OCI-LY7 (cell line): ENCODE data around the gene BTBD17. TPM values are rescaled to one million over a fixed set of nuclear protein-coding genes. Genes with fewer than 3 reads are reported as not detected.

ENCODE experiments used
- BruUV-seq: library from RNA; stranded (reverse); fragments of 400-500 nt; replicated peaks from 2 replicates; lab custom pipeline; 2021; lab: Mats Ljungman, UMichigan
- CTCF ChIA-PET: fragments of 300-600 bp; sonication (Branson Sonifier 250); formaldehyde crosslinking; loops from one replicate; lab custom pipeline; 2022; ENCODE audit warnings: antibody characterized with exemption; ENCODE audit not compliant: unreplicated experiment; lab: Charles Lee
- POLR2A ChIA-PET: fragments of 300-600 bp; sonication (Branson Sonifier 250); formaldehyde crosslinking; loops from one replicate; lab custom pipeline; 2022; ENCODE audit warnings: antibody characterized with exemption; lab: Charles Lee
- DNase-seq: peaks from one replicate; pipeline ENCODE4 v3.0.0-alpha.2; 2015; ENCODE audit warnings: low spot score
- H2AFZ ChIP-seq: fragments of 200-600 bp; sonication (generic), shearing (Covaris generic); 2 replicates; pipeline ENCODE4 v1.6.1; 2014; ENCODE audit warnings: mild to moderate bottlenecking, antibody characterized with exemption, low read length, moderate library complexity
- H3K27ac ChIP-seq: fragments of 200-600 bp; sonication (generic); 2 replicates; pipeline ENCODE4 v1.5.1; 2014; ENCODE audit warnings: mixed run types, low read depth, mild to moderate bottlenecking, moderate library complexity, low read length, inconsistent platforms; ENCODE audit not compliant: poor library complexity, severe bottlenecking
- H3K36me3 ChIP-seq: fragments of 200-600 bp; sonication (generic); 2 replicates; pipeline ENCODE4 v1.6.1; 2014; ENCODE audit warnings: mild to moderate bottlenecking, antibody characterized with exemption, low read length, moderate library complexity, mixed read lengths; ENCODE audit not compliant: insufficient read depth
- H3K4me1 ChIP-seq: fragments of 200-600 bp; sonication (generic); 2 replicates; pipeline ENCODE4 v1.5.1; 2014; ENCODE audit warnings: mild to moderate bottlenecking, low read length; ENCODE audit not compliant: insufficient read depth, poor library complexity, severe bottlenecking
- H3K4me2 ChIP-seq: fragments of 200-600 bp; sonication (generic); 2 replicates; pipeline ENCODE4 v1.6.1; 2014; ENCODE audit warnings: mild to moderate bottlenecking, low read length
- H3K4me3 ChIP-seq: fragments of 200-600 bp; sonication (generic); 2 replicates; pipeline ENCODE4 v1.5.1; 2014; ENCODE audit warnings: mild to moderate bottlenecking, low read depth, low read length; ENCODE audit not compliant: poor library complexity, severe bottlenecking
- H3K79me2 ChIP-seq: fragments of 200-600 bp; sonication (generic); 2 replicates; pipeline ENCODE4 v1.6.1; 2016; ENCODE audit warnings: low read depth, mild to moderate bottlenecking, low read length, moderate library complexity, mixed read lengths; ENCODE audit not compliant: insufficient read depth
- H3K9me2 ChIP-seq: fragments of 200-600 bp; sonication (generic); 2 replicates; pipeline ENCODE4 v1.6.1; 2016; ENCODE audit warnings: mild to moderate bottlenecking, low read length, mixed read lengths; ENCODE audit not compliant: insufficient read depth
- H3K9me3 ChIP-seq: fragments of 200-600 bp; sonication (generic); 2 replicates; pipeline ENCODE4 v1.6.1; 2014; ENCODE audit warnings: mild to moderate bottlenecking, mixed run types, low read length, mixed read lengths
- H4K20me1 ChIP-seq: fragments of 200-600 bp; sonication (generic); 2 replicates; pipeline ENCODE4 v1.6.1; 2014; ENCODE audit warnings: mild to moderate bottlenecking, antibody characterized with exemption, low read length, moderate library complexity, mixed read lengths; ENCODE audit not compliant: insufficient read depth
- EZH2phosphoT487 ChIP-seq: fragments of 200-600 bp; sonication (generic); IDR thresholded peaks from 2 replicates; pipeline ENCODE4 v1.6.1; 2018; ENCODE audit warnings: low read depth, borderline replicate concordance, mild to moderate bottlenecking, mixed run types, antibody characterized with exemption, low read length, moderate library complexity, mixed read lengths
- intact Hi-C: fragments of 100-400 bp; cut with micrococcal nuclease; formaldehyde crosslinking; loops from one replicate; pipeline ENCODE4 v1.10.0; 2022; ENCODE audit not compliant: unreplicated experiment
- total RNA-seq, 2 experiments: library from RNA; depleted of rRNA in 1 of 2; stranded (reverse); fragments of >200 nt in 1 of 2; shearing (Covaris generic) in 1 of 2; gene quantifications; 2 replicates each; pipeline ENCODE4 v1.2.3, GENCODE V29; 2014 to 2022
- TF ChIP-seq, protein P1 (sequence below): fragments of 200-600 bp; sonication (generic); conservative IDR thresholded peaks from 2 replicates; pipeline ENCODE4 v1.5.1; 2014; ENCODE audit warnings: mild to moderate bottlenecking, antibody characterized with exemption, low read length, moderate library complexity, mixed read lengths

The BTBD17 gene
- total RNA-seq, 2 experiments from 2014 or later = not detected

DNA sequence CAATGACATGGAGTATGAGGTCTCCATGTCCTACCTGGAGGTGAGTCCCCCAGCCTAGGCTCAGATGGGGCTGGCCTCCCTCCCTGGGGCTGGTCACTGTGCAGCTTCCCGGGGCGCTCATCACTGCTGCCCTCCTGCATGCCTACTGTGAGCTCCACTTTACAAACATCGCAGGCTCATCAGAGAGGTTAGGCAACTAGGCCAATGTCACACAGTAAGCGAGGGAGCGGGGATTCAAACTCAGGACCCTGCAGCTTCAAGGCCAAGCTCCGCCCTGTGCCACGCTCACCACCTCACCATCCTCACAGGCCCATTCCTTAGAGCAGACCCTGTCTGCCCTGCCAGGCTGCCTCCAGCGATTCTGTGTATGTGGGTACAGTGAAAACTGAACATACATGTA, 18.5 kb downstream of the BTBD17 start:
- H3K79me2 ChIP-seq = no peaks in the 10 kb centered on the region
- intact Hi-C loops = no loop called here
- POLR2A ChIA-PET = no interaction called here
- CTCF ChIA-PET = no interaction called here
- TF ChIP-seq, protein P1, sequence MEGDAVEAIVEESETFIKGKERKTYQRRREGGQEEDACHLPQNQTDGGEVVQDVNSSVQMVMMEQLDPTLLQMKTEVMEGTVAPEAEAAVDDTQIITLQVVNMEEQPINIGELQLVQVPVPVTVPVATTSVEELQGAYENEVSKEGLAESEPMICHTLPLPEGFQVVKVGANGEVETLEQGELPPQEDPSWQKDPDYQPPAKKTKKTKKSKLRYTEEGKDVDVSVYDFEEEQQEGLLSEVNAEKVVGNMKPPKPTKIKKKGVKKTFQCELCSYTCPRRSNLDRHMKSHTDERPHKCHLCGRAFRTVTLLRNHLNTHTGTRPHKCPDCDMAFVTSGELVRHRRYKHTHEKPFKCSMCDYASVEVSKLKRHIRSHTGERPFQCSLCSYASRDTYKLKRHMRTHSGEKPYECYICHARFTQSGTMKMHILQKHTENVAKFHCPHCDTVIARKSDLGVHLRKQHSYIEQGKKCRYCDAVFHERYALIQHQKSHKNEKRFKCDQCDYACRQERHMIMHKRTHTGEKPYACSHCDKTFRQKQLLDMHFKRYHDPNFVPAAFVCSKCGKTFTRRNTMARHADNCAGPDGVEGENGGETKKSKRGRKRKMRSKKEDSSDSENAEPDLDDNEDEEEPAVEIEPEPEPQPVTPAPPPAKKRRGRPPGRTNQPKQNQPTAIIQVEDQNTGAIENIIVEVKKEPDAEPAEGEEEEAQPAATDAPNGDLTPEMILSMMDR = no peak
- no peak for TF ChIP-seq EZH2phosphoT487
- H3K9me3 ChIP-seq = no peaks in the 10 kb centered on the region
- no peaks in the 10 kb centered on the region for H4K20me1 ChIP-seq
- no peaks in the 10 kb centered on the region for H3K36me3 ChIP-seq
- H2AFZ ChIP-seq = no peak overlapping the region
- no peaks in the 10 kb centered on the region for H3K4me1 ChIP-seq
- BruUV-seq = no TSS peak
- no peaks in the 10 kb centered on the region for H3K9me2 ChIP-seq
- H3K4me2 ChIP-seq = no peak overlapping the region
- H3K4me3 ChIP-seq = no peak overlapping the region
- no peak overlapping the region for H3K27ac ChIP-seq
- no peak for DNase-seq

DNA sequence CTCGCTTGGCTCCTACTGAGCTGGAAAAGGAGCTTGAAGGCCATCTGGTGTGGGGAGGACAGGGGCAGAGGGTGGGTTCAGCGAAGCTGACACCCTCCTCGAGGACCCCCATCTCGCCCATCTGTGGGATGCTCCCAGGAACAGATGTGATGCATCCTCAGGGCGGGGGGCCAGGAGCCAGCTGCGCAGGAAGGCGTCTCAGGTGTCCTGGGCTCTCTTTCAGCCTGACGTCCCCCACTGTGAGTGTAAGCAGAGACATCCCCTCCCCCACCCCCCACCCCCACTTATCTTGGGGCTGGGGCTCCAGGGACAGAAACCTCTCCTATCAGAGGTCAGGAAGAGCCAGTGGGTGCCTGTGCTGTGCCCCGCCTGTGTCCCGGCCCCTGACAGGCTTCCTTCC, 19.4 kb downstream of the BTBD17 start:
- H3K9me3 ChIP-seq = no peaks in the 10 kb centered on the region
- no peaks in the 10 kb centered on the region for H3K9me2 ChIP-seq
- no peak overlapping the region for H3K4me2 ChIP-seq
- no TSS peak for BruUV-seq
- CTCF ChIA-PET = no interaction called here
- intact Hi-C loops = no loop called here
- no peaks in the 10 kb centered on the region for H3K4me1 ChIP-seq
- no peaks in the 10 kb centered on the region for H3K36me3 ChIP-seq
- H4K20me1 ChIP-seq = no peaks in the 10 kb centered on the region
- no peak for TF ChIP-seq EZH2phosphoT487
- TF ChIP-seq, protein P1 = no peak
- DNase-seq = no peak
- POLR2A ChIA-PET = no interaction called here
- H3K27ac ChIP-seq = no peak overlapping the region
- no peak overlapping the region for H3K4me3 ChIP-seq
- H3K79me2 ChIP-seq = no peaks in the 10 kb centered on the region
- H2AFZ ChIP-seq = no peak overlapping the region

DNA sequence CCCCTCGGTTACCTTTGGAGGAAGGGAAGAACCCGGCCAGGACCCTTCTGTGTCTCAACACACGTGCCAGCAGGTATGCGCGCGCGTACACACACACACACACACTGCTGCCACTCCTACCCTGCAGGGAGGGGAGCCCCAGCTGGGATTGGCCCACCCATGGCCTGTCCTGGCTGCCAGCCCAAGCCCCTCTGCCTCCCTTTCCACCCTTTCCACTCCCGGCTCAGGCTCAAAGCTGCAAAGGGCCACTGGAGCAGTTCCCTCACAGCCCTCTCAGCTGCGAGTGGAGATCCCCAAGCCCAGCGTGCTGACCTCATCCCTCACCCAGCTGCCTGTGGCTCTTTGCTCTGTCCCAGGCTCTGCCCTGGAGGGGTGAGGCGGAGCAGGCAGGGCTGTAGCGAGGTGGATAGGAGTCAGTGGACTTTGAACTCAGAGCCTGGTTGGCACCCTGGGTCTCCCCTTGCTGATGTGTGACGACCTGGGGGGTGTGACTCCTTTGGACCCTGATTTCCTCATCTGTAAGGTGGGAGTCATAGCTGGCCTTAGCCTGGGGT, 21.1 kb downstream of the BTBD17 start:
- POLR2A ChIA-PET = no interaction called here
- Histone ChIP-seq H3K4me3 (no peak overlapping the region), H3K27ac (no peak overlapping the region), H3K9me2 (no peaks in the 10 kb centered on the region), H2AFZ (no peak overlapping the region), H3K4me2 (no peak overlapping the region), H3K4me1 (no peaks in the 10 kb centered on the region), H3K79me2 (no peaks in the 10 kb centered on the region), H3K9me3 (no peaks in the 10 kb centered on the region), H3K36me3 (no peaks in the 10 kb centered on the region), H4K20me1 (no peaks in the 10 kb centered on the region)
- no peak for DNase-seq
- intact Hi-C loops = no loop called here
- TF ChIP-seq, protein P1 = no peak
- TF ChIP-seq EZH2phosphoT487 = no peak
- no TSS peak for BruUV-seq
- CTCF ChIA-PET = no interaction called here
